Measurements from ENCODE around the gene SAMMSON. TPM values are rescaled to one million over a fixed set of nuclear protein-coding genes. Genes with fewer than 3 reads are reported as not detected.

SAMMSON gene
- total RNA-seq, 4 donors from 2014 or later = 0.89 TPM; not detected in 3

DNA sequence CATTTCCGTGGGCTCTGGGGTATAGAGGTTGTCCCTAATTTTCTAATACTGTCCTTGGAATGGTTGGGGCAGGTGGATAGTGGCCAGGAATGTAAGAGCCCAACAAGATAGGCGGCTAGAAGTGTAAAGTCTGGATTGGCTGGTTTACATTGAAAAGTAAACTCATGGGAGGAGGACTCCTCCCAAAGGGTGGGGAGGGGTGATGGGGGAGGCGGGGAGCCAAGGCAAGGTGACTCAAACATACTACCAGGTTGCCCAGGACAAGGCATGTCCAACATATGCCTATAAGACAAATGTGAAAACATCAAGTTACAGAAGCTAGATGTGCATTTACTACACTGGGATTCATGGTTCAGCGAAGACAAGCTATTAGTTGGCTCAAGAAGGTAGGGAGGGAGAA is 14.3 kb upstream of the SAMMSON start:
- no peaks in the 10 kb centered on the region for H3K9me3 ChIP-seq
- peaks cover 2% of the 10 kb centered on the region for H3K4me1 ChIP-seq
- TF ChIP-seq, protein P1, sequence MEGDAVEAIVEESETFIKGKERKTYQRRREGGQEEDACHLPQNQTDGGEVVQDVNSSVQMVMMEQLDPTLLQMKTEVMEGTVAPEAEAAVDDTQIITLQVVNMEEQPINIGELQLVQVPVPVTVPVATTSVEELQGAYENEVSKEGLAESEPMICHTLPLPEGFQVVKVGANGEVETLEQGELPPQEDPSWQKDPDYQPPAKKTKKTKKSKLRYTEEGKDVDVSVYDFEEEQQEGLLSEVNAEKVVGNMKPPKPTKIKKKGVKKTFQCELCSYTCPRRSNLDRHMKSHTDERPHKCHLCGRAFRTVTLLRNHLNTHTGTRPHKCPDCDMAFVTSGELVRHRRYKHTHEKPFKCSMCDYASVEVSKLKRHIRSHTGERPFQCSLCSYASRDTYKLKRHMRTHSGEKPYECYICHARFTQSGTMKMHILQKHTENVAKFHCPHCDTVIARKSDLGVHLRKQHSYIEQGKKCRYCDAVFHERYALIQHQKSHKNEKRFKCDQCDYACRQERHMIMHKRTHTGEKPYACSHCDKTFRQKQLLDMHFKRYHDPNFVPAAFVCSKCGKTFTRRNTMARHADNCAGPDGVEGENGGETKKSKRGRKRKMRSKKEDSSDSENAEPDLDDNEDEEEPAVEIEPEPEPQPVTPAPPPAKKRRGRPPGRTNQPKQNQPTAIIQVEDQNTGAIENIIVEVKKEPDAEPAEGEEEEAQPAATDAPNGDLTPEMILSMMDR (IDR thresholded peaks at IDR 0.05) = no peak
- no peak for TF ChIP-seq POLR2AphosphoS5 (IDR thresholded peaks at IDR 0.05)
- no peak for TF ChIP-seq EP300 (IDR thresholded peaks at IDR 0.05)
- no peak for TF ChIP-seq POLR2A (IDR thresholded peaks at IDR 0.05)
- no peaks in the 10 kb centered on the region for H3K36me3 ChIP-seq
- no peak for DNase-seq (ENCODE audit: low spot score in 2 of 2)
- WGBS = 70% methylated on average over 4 of the region's 4 CpGs
- H3K27ac ChIP-seq = no peak overlapping the region
- H3K4me3 ChIP-seq = no peak overlapping the region
- H3K27me3 ChIP-seq = no peaks in the 10 kb centered on the region

GRCh38 chr3:69986419-69986818 is 13.1 kb upstream of the SAMMSON start:
- TF ChIP-seq POLR2A (IDR thresholded peaks at IDR 0.05) (no peak), POLR2AphosphoS5 (IDR thresholded peaks at IDR 0.05) (no peak), EP300 (IDR thresholded peaks at IDR 0.05) (no peak)
- TF ChIP-seq, protein P1 (IDR thresholded peaks at IDR 0.05) = no peak
- H3K4me3 ChIP-seq = no peak overlapping the region
- H3K27me3 ChIP-seq = no peaks in the 10 kb centered on the region
- H3K36me3 ChIP-seq = no peaks in the 10 kb centered on the region
- H3K9me3 ChIP-seq = no peaks in the 10 kb centered on the region
- 91% methylated on average over 6 of the region's 6 CpGs for WGBS
- no peak for DNase-seq (ENCODE audit: low spot score in 2 of 2)
- H3K27ac ChIP-seq = no peak overlapping the region
- peaks cover 2% of the 10 kb centered on the region for H3K4me1 ChIP-seq

GRCh38 chr3:69987833-69988232 is 11.7 kb upstream of the SAMMSON start:
- TF ChIP-seq EP300 (IDR thresholded peaks at IDR 0.05) (no peak), POLR2AphosphoS5 (IDR thresholded peaks at IDR 0.05) (no peak), POLR2A (IDR thresholded peaks at IDR 0.05) (no peak)
- TF ChIP-seq, protein P1 (IDR thresholded peaks at IDR 0.05) = no peak
- WGBS = 88% methylated on average over 6 of the region's 6 CpGs

GRCh38 chr3:69993757-69994156 is 5.8 kb upstream of the SAMMSON start:
- H3K27ac ChIP-seq = no peak overlapping the region
- no peak for DNase-seq (ENCODE audit: low spot score in 2 of 2)
- no peaks in the 10 kb centered on the region for H3K36me3 ChIP-seq
- 82% methylated on average over 4 of the region's 4 CpGs for WGBS
- H3K27me3 ChIP-seq = no peaks in the 10 kb centered on the region
- no peaks in the 10 kb centered on the region for H3K9me3 ChIP-seq
- TF ChIP-seq POLR2A (IDR thresholded peaks at IDR 0.05) (no peak), EP300 (IDR thresholded peaks at IDR 0.05) (no peak), POLR2AphosphoS5 (IDR thresholded peaks at IDR 0.05) (no peak)
- TF ChIP-seq, protein P1 (IDR thresholded peaks at IDR 0.05) = no peak
- H3K4me3 ChIP-seq = no peak overlapping the region
- peaks cover 4% of the 10 kb centered on the region for H3K4me1 ChIP-seq

More at GRCh38 chr3:69987833-69988232, 11.7 kb upstream of the SAMMSON start:
- Histone ChIP-seq H3K9me3 (no peaks in the 10 kb centered on the region), H3K36me3 (no peaks in the 10 kb centered on the region), H3K4me1 (peaks cover under 1% of the 10 kb centered on the region), H3K27ac (no peak overlapping the region), H3K4me3 (no peak overlapping the region), H3K27me3 (no peaks in the 10 kb centered on the region)
- DNase-seq (ENCODE audit: low spot score in 2 of 2) = no peak

DNA sequence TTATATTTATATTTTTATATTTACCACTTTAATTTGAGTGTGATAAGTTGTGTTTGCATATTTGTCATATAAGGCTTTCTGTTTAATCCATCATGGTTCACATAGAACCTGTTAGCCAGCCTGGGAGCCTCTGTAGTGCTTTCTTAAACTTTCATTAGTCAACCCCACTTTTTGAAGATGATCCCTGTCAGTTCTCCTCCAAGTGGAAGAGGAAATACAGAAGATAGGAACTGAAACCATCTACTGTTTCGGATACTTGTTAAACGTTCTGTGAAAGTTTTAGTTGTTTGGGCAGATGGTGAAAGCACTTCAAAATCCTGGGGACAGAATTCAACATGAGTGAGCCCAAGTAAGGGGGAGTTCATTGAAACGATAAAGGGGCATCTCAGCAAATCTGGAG is 4.6 kb upstream of the SAMMSON start:
- no peak for DNase-seq (ENCODE audit: low spot score in 2 of 2)
- Histone ChIP-seq H3K4me1 (peaks cover 4% of the 10 kb centered on the region), H3K4me3 (no peak overlapping the region), H3K9me3 (no peaks in the 10 kb centered on the region), H3K36me3 (no peaks in the 10 kb centered on the region), H3K27me3 (no peaks in the 10 kb centered on the region), H3K27ac (no peak overlapping the region)
- no peak for TF ChIP-seq EP300 (IDR thresholded peaks at IDR 0.05)
- TF ChIP-seq POLR2AphosphoS5 (IDR thresholded peaks at IDR 0.05) = no peak
- TF ChIP-seq, protein P1 (IDR thresholded peaks at IDR 0.05) = no peak
- TF ChIP-seq POLR2A (IDR thresholded peaks at IDR 0.05) = no peak
- WGBS = 80% methylated on average over 3 of the region's 3 CpGs
